Measurements from ENCODE around the gene PKMYT1. TPM values are rescaled to one million over a fixed set of nuclear protein-coding genes. Genes with fewer than 3 reads are reported as not detected.
A peak's percentile ranks its signal among the peaks of the same experiment; 100 is the strongest.

PKMYT1 gene
- polyA plus RNA-seq, 1 donor from 2014 or later = 2.9 TPM

- Histone ChIP-seq H3K4me3 (ENCODE audit: low read length) (no peak overlapping the region), H3K36me3 (ENCODE audit: insufficient read depth, low read length) (no peaks in the 10 kb centered on the region), H3K9ac (ENCODE audit: low read length) (no peak overlapping the region), H3K4me2 (ENCODE audit: low read length) (no peak overlapping the region), H3K9me2 (ENCODE audit: insufficient read depth, low read length) (no peaks in the 10 kb centered on the region), H3K27me3 (ENCODE audit: insufficient read depth, low read depth, low read length) (peaks cover 57% of the 10 kb centered on the region), H4K20me1 (ENCODE audit: insufficient read depth) (no peaks in the 10 kb centered on the region), H3K27ac (ENCODE audit: low read length) (no peak overlapping the region), H3K9me3 (ENCODE audit: low read length) (no peaks in the 10 kb centered on the region), H3F3A (ENCODE audit: insufficient read depth, low read length, poor library complexity, severe bottlenecking) (no peaks in the 10 kb centered on the region), H3K79me2 (replicated peaks; ENCODE audit: insufficient read depth, low read length) (no peaks in the 10 kb centered on the region), H2AFZ (ENCODE audit: low read depth, low read length) (no peak overlapping the region)
- no peak for TF ChIP-seq TAF1 (IDR thresholded peaks at IDR 0.05; ENCODE audit: low read depth)
- TF ChIP-seq POLR2AphosphoS5 (IDR thresholded peaks at IDR 0.05) = no peak
- TF ChIP-seq CTCF (IDR thresholded peaks at IDR 0.05; ENCODE audit: poor library complexity, severe bottlenecking) = no peak
- TF ChIP-seq MXI1 (conservative IDR thresholded peaks at IDR 0.05; ENCODE audit: poor library complexity, severe bottlenecking) = no peak
- no peak for TF ChIP-seq EZH2 (IDR thresholded peaks at IDR 0.05; ENCODE audit: borderline replicate concordance, insufficient read depth, low read length, poor library complexity, severe bottlenecking)
- no peak for TF ChIP-seq EP300 (conservative IDR thresholded peaks at IDR 0.05; ENCODE audit: poor library complexity, severe bottlenecking)
- TF ChIP-seq RAD21 (conservative IDR thresholded peaks at IDR 0.05) = no peak
- TF ChIP-seq REST (IDR thresholded peaks at IDR 0.05; ENCODE audit: borderline replicate concordance) = no peak
- TF ChIP-seq SMC3 (conservative IDR thresholded peaks at IDR 0.05; ENCODE audit: poor library complexity) = no peak
Measured at GRCh38 chr16:2966043-2966807, 14.0 kb downstream of the PKMYT1 start.

- no peaks in the 10 kb centered on the region for H3K79me2 ChIP-seq (replicated peaks; ENCODE audit: insufficient read depth, low read length)
- H3K36me3 ChIP-seq (ENCODE audit: insufficient read depth, low read length) = no peaks in the 10 kb centered on the region
- H3K9ac ChIP-seq (ENCODE audit: low read length) = peak overlapping the region; percentile 34
- H3K9me3 ChIP-seq (ENCODE audit: low read length) = no peaks in the 10 kb centered on the region
- H3K9me2 ChIP-seq (ENCODE audit: insufficient read depth, low read length) = no peaks in the 10 kb centered on the region
- no peaks in the 10 kb centered on the region for H4K20me1 ChIP-seq (ENCODE audit: insufficient read depth)
- H3K27me3 ChIP-seq (ENCODE audit: insufficient read depth, low read depth, low read length) = peaks cover 57% of the 10 kb centered on the region
- H3K4me3 ChIP-seq (ENCODE audit: low read length) = peak overlapping the region; percentile 65
- H2AFZ ChIP-seq (ENCODE audit: low read depth, low read length) = no peak overlapping the region
- TF ChIP-seq POLR2AphosphoS5 (IDR thresholded peaks at IDR 0.05) (no peak), TAF1 (IDR thresholded peaks at IDR 0.05; ENCODE audit: low read depth) (no peak), CTCF (IDR thresholded peaks at IDR 0.05; ENCODE audit: poor library complexity, severe bottlenecking) (no peak), MXI1 (conservative IDR thresholded peaks at IDR 0.05; ENCODE audit: poor library complexity, severe bottlenecking) (no peak), EP300 (conservative IDR thresholded peaks at IDR 0.05; ENCODE audit: poor library complexity, severe bottlenecking) (no peak)
- H3K27ac ChIP-seq (ENCODE audit: low read length) = no peak overlapping the region
- no peaks in the 10 kb centered on the region for H3F3A ChIP-seq (ENCODE audit: insufficient read depth, low read length, poor library complexity, severe bottlenecking)
- peak overlapping the region; percentile 44 for H3K4me2 ChIP-seq (ENCODE audit: low read length)
Measured at GRCh38 chr16:2964475-2965336, 15.5 kb downstream of the PKMYT1 start.
